T-helper 22 cell (primary cell): ENCODE data around the gene DRD4.
"Not testable (repeated sequence)": the region's sequence is repeated elsewhere in the genome, so short reads cannot be mapped to it uniquely, and the experiment has no call there.

Source experiments
- DNase-seq: peaks from one replicate; pipeline ENCODE4 v3.0.0-alpha.2; 2020; ENCODE audit warnings: low read depth

The DRD4 gene

GRCh38 chr11:680476-680875 is 43.4 kb downstream of the DRD4 start:
- DNase-seq: no peak

- no peak for DNase-seq
These were observed 43.9 kb downstream of the DRD4 start for GRCh38 chr11:680970-681369.

- no peak for DNase-seq
These were observed 49.6 kb downstream of the DRD4 start for GRCh38 chr11:686451-687243.

GRCh38 chr11:687751-688150 is 50.7 kb downstream of the DRD4 start:
- no peak for DNase-seq

GRCh38 chr11:688681-689080 is 51.6 kb downstream of the DRD4 start:
- DNase-seq: no peak

- DNase-seq: no peak
These were observed 52.6 kb downstream of the DRD4 start for GRCh38 chr11:689625-690024.

- DNase-seq: not testable (repeated sequence)
These were observed 53.2 kb downstream of the DRD4 start for GRCh38 chr11:690244-690643.
